Thoracic aorta (tissue), 2 donors: ENCODE measurements around the gene SPOUT1. TPM values are rescaled to one million over a fixed set of nuclear protein-coding genes. Genes with fewer than 3 reads are reported as not detected.

ENCODE experiments used
- ATAC-seq: fragments of 150-250 bp; one replicate; pipeline ENCODE4 v1.8.0; 2017; ENCODE audit warnings: low read depth; ENCODE audit not compliant: insufficient number of reproducible peaks, low FRiP score
- DNase-seq: peaks from one replicate; pipeline ENCODE4 v3.0.0-alpha.2; 2020; ENCODE audit warnings: low spot score
- H3K27ac ChIP-seq, 2 donors: fragments of 200-600 bp; sonication (generic); 1 replicate in 1 of 2; 2 replicates in 1 of 2; pipeline ENCODE4 v1.5.1; 2016; ENCODE audit warnings: mild to moderate bottlenecking in 2 of 2, moderate library complexity in 2 of 2
- H3K27me3 ChIP-seq: fragments of 200-600 bp; sonication (generic); replicated peaks from 2 replicates; pipeline ENCODE4 v1.6.0; 2016; ENCODE audit warnings: mild to moderate bottlenecking; ENCODE audit not compliant: insufficient read depth
- H3K36me3 ChIP-seq: fragments of 200-600 bp; sonication (generic); one replicate; pipeline ENCODE4 v1.5.1; 2016
- H3K4me1 ChIP-seq, 2 donors: fragments of 200-600 bp; sonication (generic); 1 replicate in 1 of 2; 2 replicates in 1 of 2; pipeline versions ENCODE4 v1.5.1 to v1.6.0; 2016; ENCODE audit warnings: low read depth in 2 of 2, mild to moderate bottlenecking in 1 of 2; ENCODE audit not compliant: control insufficient read depth in 1 of 2
- H3K4me3 ChIP-seq: fragments of 200-600 bp; sonication (generic); 2 replicates; pipeline ENCODE4 v1.5.1; 2016; ENCODE audit warnings: mild to moderate bottlenecking
- H3K9me3 ChIP-seq: fragments of 200-600 bp; sonication (generic); 2 replicates; pipeline ENCODE4 v1.5.1; 2016
- CTCF ChIP-seq: fragments of 200-600 bp; sonication (generic); IDR thresholded peaks from one replicate; pipeline ENCODE4 v1.5.1; 2019; ENCODE audit warnings: antibody characterized with exemption
- total RNA-seq, 2 donors: library from RNA; depleted of rRNA; stranded (reverse); fragments of >200 nt; gene quantifications; one replicate each; pipeline versions ENCODE4 v1.1.0 to v1.2.3, GENCODE V29; 2016

Gene SPOUT1
- total RNA-seq, 2 donors from 2014 or later, result 18.2 to 38.6 TPM

- TF ChIP-seq CTCF, result no peak
- Histone ChIP-seq H3K4me1 (no peaks in the 10 kb centered on the region), H3K36me3 (no peaks in the 10 kb centered on the region), H3K27ac (no peak overlapping the region), H3K27me3 (no peaks in the 10 kb centered on the region), H3K4me3 (no peak overlapping the region), H3K9me3 (no peaks in the 10 kb centered on the region)
- DNase-seq (no peak), ATAC-seq (no peak)
Measured at GRCh38 chr9:128841694-128842492, 12.3 kb upstream of the SPOUT1 start.

GRCh38 chr9:128840524-128840923 lies 10.9 kb upstream of the SPOUT1 start:
- Histone ChIP-seq H3K27me3 (no peaks in the 10 kb centered on the region), H3K36me3 (peaks cover 3% of the 10 kb centered on the region), H3K9me3 (no peaks in the 10 kb centered on the region), H3K4me3 (no peak overlapping the region), H3K27ac (no peak overlapping the region), H3K4me1 (no peaks in the 10 kb centered on the region)
- TF ChIP-seq CTCF, result no peak
- DNase-seq (no peak), ATAC-seq (no peak)

DNA sequence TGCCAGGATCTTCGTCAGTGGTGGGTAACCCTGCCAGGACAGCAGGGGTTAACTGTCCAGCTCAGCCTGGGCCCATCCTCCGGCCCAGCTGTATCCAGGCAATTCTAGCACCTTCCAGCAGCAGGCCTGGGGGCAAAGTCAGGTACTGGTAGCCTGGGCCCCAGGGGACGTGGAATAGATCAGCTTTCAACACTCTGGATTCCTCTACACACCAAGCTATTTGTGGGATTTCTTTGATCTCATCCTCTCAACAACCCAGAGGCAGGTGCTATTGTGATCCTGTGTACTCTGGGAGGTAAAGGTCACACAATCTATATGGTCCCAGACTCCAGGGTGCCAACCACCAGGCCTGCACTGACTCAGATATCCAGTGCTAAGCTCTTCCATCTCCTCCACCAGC lies 8.7 kb upstream of the SPOUT1 start:
- Histone ChIP-seq H3K27me3 (no peaks in the 10 kb centered on the region), H3K4me1 (no peaks in the 10 kb centered on the region), H3K36me3 (peaks cover 8% of the 10 kb centered on the region), H3K4me3 (no peak overlapping the region), H3K27ac (no peak overlapping the region), H3K9me3 (no peaks in the 10 kb centered on the region)
- ATAC-seq, result no peak
- no peak for TF ChIP-seq CTCF
- DNase-seq, result no peak

GRCh38 chr9:128836509-128837145 lies 7.0 kb upstream of the SPOUT1 start:
- H3K36me3 ChIP-seq, result peaks cover 8% of the 10 kb centered on the region
- no peak overlapping the region for H3K27ac ChIP-seq
- no peak overlapping the region for H3K4me3 ChIP-seq
- H3K4me1 ChIP-seq, result no peaks in the 10 kb centered on the region
- TF ChIP-seq CTCF, result no peak
- H3K27me3 ChIP-seq, result no peaks in the 10 kb centered on the region
- DNase-seq, result no peak
- H3K9me3 ChIP-seq, result no peaks in the 10 kb centered on the region
- ATAC-seq, result no peak

GRCh38 chr9:128835246-128836210 lies 5.9 kb upstream of the SPOUT1 start:
- peaks cover 8% of the 10 kb centered on the region for H3K36me3 ChIP-seq
- no peak overlapping the region for H3K4me3 ChIP-seq
- H3K4me1 ChIP-seq, result no peaks in the 10 kb centered on the region
- no peak for TF ChIP-seq CTCF
- no peaks in the 10 kb centered on the region for H3K9me3 ChIP-seq
- H3K27me3 ChIP-seq, result no peaks in the 10 kb centered on the region
- no peak overlapping the region for H3K27ac ChIP-seq
- no peak for ATAC-seq
- DNase-seq, result no peak
